Heart left ventricle (tissue), 16 donors: ENCODE measurements around the gene TCF7. TPM values are rescaled to one million over a fixed set of nuclear protein-coding genes. Genes with fewer than 3 reads are reported as not detected.

Experiments
- ATAC-seq, 4 donors: fragments of 200-7000 bp; cut with Tn5 transposase; one replicate each; pipeline ENCODE4 v1.9.1; 2020 to 2022; ENCODE audit warnings: moderate library complexity in 4 of 4, mild to moderate bottlenecking in 3 of 4, moderate number of reproducible peaks in 1 of 4
- DNase-seq, 5 donors: peaks; one replicate each; pipeline ENCODE4 v3.0.0-alpha.2; 2020
- H3K27ac ChIP-seq, 12 donors: fragments of 200-600 bp; sonication (generic) in 4 of 12; one replicate each; pipeline versions ENCODE4 v1.5.0 to v1.8.0; 2016 to 2022; ENCODE audit warnings: mild to moderate bottlenecking in 2 of 12
- H3K27me3 ChIP-seq, 9 donors: fragments of 200-600 bp; sonication (generic) in 2 of 9; one replicate each; pipeline versions ENCODE4 v1.5.1 to v1.8.0; 2016 to 2022; ENCODE audit warnings: mild to moderate bottlenecking in 3 of 9
- H3K36me3 ChIP-seq, 9 donors: fragments of 200-600 bp; sonication (generic) in 2 of 9; one replicate each; pipeline versions ENCODE4 v1.5.0 to v1.8.0; 2018 to 2022; ENCODE audit warnings: mild to moderate bottlenecking in 2 of 9
- H3K4me1 ChIP-seq, 12 donors: fragments of 200-600 bp; sonication (generic) in 4 of 12; one replicate each; pipeline versions ENCODE4 v1.5.0 to v1.8.0; 2016 to 2022; ENCODE audit warnings: mild to moderate bottlenecking in 3 of 12
- H3K4me3 ChIP-seq, 12 donors: fragments of 200-600 bp; sonication (generic) in 4 of 12; one replicate each; pipeline versions ENCODE4 v1.5.0 to v1.8.0; 2017 to 2022; ENCODE audit warnings: mild to moderate bottlenecking in 9 of 12, moderate library complexity in 4 of 12
- H3K9me3 ChIP-seq, 12 donors: fragments of 200-600 bp; sonication (generic) in 4 of 12; one replicate each; pipeline versions ENCODE4 v1.5.0 to v1.8.0; 2016 to 2022; ENCODE audit warnings: mild to moderate bottlenecking in 1 of 12
- POLR2A ChIP-seq, 2 donors: fragments of 450-650 bp; IDR thresholded peaks; one replicate each; pipeline ENCODE4 v1.6.1; 2017; ENCODE audit warnings: antibody characterized with exemption in 2 of 2, mild to moderate bottlenecking in 2 of 2, moderate library complexity in 2 of 2
- WGBS, 4 donors: extraction: QIAGEN DNeasy Blood & Tissue Kit in 2 of 4; methylation state at CpG; one replicate each; pipeline versions ENCODE4 v1.1.5 to v1.1.7; 2013 to 2018; 5-methylcytosine and 5-hydroxymethylcytosine counted together
- intact Hi-C, 10 donors: fragments of 100-400 bp; cut with DNase I; formaldehyde crosslinking; loops; one replicate each; pipeline versions ENCODE4 v1.11.1 to v1.14.2; 2022
- polyA plus RNA-seq, 2 donors: library from polyadenylated mRNA; stranded (reverse); fragments of 200-250 nt; gene quantifications; one replicate each; pipeline ENCODE4 v1.2.3, GENCODE V29; 2013
- total RNA-seq, 9 donors: library from RNA; depleted of rRNA in 2 of 9; stranded (reverse); fragments of >200 nt in 2 of 9; fragmentation: NEBNext Ultra II Directional in 3 of 9; extraction: Animal tissue kit (Norgen Biotek cat#: 25700) in 3 of 9; gene quantifications; one replicate each; pipeline versions ENCODE4 v1.1.0 to v1.2.4, GENCODE V29; 2016 to 2023
- TF ChIP-seq, protein P1 (sequence below), 12 donors: fragments of 200-600 bp; sonication (generic) in 4 of 12; IDR thresholded peaks; one replicate each; pipeline versions ENCODE4 v1.5.0 to v1.8.0; 2018 to 2022; ENCODE audit warnings: antibody characterized with exemption in 12 of 12, mild to moderate bottlenecking in 5 of 12
- donor health status: ischemic (EF 13 %, LVEDD 7.1; RV severe dilation, severe dysfunction).
- donor health status: healthy with polysubstance abuse.
- donor health status: DM: no; HTN: yes; CAD: no.
- donor health status: DM: no; HTN: no; CAD: no.
- donor health status: ischemic (EF 25% LVEDD 6.9; RV normal size, moderate dysfunction).
- donor health status: ischemic (EF 25% LVEDD 5.7; RV mildly dilated, moderate dysfunction).
- donor health status: healthy.
- donor health status: DM: yes; HTN: yes; CAD: no.
- donor health status: ischemic (EF 35%, LVEDD 5.7; RV mildly dilated, moderate dysfunction).
- donor health status: nonischemic (EF 11% LVEDD 7.7; RV severe dilation, severe dysfunction).
- donor health status: DM: yes; HTN: yes; CAD: no.
- donor health status: PGD.
- donor health status: ischemic (EF 29% LVEDD 5.4; RV normal size, mild dysfunction).
- donor health status: nonischemic (EF 23%, LVEDD 6.1; RV moderate dilation, normal function).

TCF7 gene
- total and polyA plus RNA-seq, 11 donors, result 0.79 to 5.2 (median 1.9) TPM

DNA sequence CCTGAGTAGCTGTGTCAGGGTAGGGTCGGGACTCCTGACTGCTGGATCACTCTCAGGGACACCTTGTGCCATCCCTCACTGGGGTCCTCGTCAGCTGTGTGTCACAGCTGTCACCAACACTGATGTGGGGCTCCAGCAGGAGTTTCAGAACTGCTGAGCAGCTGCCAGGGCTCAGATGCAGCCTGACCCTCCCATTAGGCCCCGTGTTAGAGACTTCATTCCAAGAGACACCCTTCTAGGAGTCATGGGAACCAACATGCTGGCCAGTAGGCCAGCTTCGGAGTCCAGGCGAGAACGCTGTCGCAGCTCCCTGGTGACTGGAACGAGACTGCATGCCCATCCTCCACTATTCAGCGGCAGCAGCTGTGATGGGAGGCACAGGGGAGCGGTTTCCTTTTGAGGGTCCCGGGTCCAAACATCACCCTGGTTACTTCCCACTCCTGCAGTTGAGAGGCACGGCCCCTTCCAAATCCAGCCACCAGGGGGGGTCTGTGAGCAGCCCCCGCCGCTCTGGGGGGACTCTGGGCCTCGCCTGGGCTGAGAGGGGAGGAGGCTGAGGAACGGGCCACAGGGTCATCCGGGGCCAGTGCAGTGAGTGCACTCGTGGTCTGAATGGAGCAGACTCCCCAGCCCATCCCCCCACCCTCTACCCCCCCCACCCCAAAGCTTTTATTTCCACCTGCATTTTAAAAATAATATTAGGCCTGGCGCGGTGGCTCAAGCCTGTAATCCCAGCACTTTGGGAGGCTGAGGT lies 12.6 kb upstream of the TCF7 start:
- ATAC-seq (peak; percentile 47 to 85 (median 78)), DNase-seq (peak in 4 of 5 donors; percentile 53 to 86 (median 63))
- peaks cover 0 to 34% (median 6%) of the 10 kb centered on the region in 12 donors for H3K4me1 ChIP-seq
- no peaks in the 10 kb centered on the region for H3K36me3 ChIP-seq
- H3K4me3 ChIP-seq, result no peak overlapping the region
- TF ChIP-seq, protein P1, sequence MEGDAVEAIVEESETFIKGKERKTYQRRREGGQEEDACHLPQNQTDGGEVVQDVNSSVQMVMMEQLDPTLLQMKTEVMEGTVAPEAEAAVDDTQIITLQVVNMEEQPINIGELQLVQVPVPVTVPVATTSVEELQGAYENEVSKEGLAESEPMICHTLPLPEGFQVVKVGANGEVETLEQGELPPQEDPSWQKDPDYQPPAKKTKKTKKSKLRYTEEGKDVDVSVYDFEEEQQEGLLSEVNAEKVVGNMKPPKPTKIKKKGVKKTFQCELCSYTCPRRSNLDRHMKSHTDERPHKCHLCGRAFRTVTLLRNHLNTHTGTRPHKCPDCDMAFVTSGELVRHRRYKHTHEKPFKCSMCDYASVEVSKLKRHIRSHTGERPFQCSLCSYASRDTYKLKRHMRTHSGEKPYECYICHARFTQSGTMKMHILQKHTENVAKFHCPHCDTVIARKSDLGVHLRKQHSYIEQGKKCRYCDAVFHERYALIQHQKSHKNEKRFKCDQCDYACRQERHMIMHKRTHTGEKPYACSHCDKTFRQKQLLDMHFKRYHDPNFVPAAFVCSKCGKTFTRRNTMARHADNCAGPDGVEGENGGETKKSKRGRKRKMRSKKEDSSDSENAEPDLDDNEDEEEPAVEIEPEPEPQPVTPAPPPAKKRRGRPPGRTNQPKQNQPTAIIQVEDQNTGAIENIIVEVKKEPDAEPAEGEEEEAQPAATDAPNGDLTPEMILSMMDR (IDR thresholded peaks at IDR 0.05), result peak; percentile 78 to 96 (median 86)
- TF ChIP-seq POLR2A (IDR thresholded peaks at IDR 0.05), result no peak
- WGBS, 4 donors, result 25 to 34% (median 29%) methylated on average over 17 to 20 of the region's 20 CpGs
- intact Hi-C loops, result loop anchor here in 7 of 10 donors (2.0 to 5.0 kb wide), 7 partner anchors 37 to 190 kb away; no protein-coding TSS in a partner anchor
- no peak overlapping the region for H3K27ac ChIP-seq
- no peaks in the 10 kb centered on the region for H3K27me3 ChIP-seq
- no peaks in the 10 kb centered on the region for H3K9me3 ChIP-seq

DNA sequence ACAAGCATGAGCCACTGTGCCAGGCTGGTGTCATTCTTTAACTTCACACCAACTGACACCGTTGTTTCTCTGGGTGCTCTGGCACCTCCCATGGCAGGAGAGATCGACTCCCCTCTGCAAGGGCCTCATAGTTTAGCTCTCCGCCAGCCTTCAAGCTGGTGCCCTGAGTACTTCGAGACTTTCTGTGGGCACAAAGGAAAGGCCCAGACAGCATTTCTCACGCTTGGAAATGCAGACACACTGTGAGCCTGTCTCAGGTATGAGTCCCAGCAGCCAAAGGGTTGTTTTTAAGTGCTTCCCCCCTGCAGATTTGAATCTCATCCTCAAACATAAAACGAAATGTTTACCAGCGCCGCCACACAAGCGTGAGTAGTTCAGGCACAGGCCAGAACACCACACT lies 11.1 kb upstream of the TCF7 start:
- Histone ChIP-seq H3K4me3 (no peak overlapping the region), H3K36me3 (no peaks in the 10 kb centered on the region), H3K4me1 (peaks cover 0 to 34% (median 6%) of the 10 kb centered on the region in 12 donors), H3K27me3 (no peaks in the 10 kb centered on the region), H3K27ac (peak overlapping the region in 1 of 12 donors; percentile 58), H3K9me3 (no peaks in the 10 kb centered on the region)
- no peak for TF ChIP-seq POLR2A (IDR thresholded peaks at IDR 0.05)
- TF ChIP-seq, protein P1 (IDR thresholded peaks at IDR 0.05), result no peak
- DNase-seq, result no peak
- WGBS, 4 donors, result 73 to 79% (median 78%) methylated on average over 9 of the region's 9 CpGs
- intact Hi-C loops, result loop anchor here in 7 of 10 donors (1.0 to 5.0 kb wide), 7 partner anchors 37 to 189 kb away; no protein-coding TSS in a partner anchor
- ATAC-seq, result peak in 2 of 4 donors; percentile 57

- 92 to 94% (median 93%) methylated on average over 10 to 11 of the region's 11 CpGs for WGBS, 4 donors
- H3K4me3 ChIP-seq, result no peak overlapping the region
- H3K4me1 ChIP-seq, result peaks cover 0 to 34% (median 6%) of the 10 kb centered on the region in 12 donors
- no peaks in the 10 kb centered on the region for H3K27me3 ChIP-seq
- TF ChIP-seq POLR2A (IDR thresholded peaks at IDR 0.05), result no peak
- TF ChIP-seq, protein P1 (IDR thresholded peaks at IDR 0.05), result no peak
- no peaks in the 10 kb centered on the region for H3K36me3 ChIP-seq
- intact Hi-C loops, result loop anchor here in 7 of 10 donors (1.0 to 5.0 kb wide), 7 partner anchors 37 to 188 kb away; no protein-coding TSS in a partner anchor
- H3K9me3 ChIP-seq, result no peaks in the 10 kb centered on the region
- H3K27ac ChIP-seq, result peak overlapping the region in 1 of 12 donors; percentile 58
- no peak for DNase-seq
- no peak for ATAC-seq
Observed at GRCh38 chr5:134103998-134104654, 10.4 kb upstream of the TCF7 start.
